ENCODE measurements around the gene UGT1A10.
"Not testable (repeated sequence)": the region's sequence is repeated elsewhere in the genome, so short reads cannot be mapped to it uniquely, and the experiment has no call there.

The UGT1A10 gene

DNA sequence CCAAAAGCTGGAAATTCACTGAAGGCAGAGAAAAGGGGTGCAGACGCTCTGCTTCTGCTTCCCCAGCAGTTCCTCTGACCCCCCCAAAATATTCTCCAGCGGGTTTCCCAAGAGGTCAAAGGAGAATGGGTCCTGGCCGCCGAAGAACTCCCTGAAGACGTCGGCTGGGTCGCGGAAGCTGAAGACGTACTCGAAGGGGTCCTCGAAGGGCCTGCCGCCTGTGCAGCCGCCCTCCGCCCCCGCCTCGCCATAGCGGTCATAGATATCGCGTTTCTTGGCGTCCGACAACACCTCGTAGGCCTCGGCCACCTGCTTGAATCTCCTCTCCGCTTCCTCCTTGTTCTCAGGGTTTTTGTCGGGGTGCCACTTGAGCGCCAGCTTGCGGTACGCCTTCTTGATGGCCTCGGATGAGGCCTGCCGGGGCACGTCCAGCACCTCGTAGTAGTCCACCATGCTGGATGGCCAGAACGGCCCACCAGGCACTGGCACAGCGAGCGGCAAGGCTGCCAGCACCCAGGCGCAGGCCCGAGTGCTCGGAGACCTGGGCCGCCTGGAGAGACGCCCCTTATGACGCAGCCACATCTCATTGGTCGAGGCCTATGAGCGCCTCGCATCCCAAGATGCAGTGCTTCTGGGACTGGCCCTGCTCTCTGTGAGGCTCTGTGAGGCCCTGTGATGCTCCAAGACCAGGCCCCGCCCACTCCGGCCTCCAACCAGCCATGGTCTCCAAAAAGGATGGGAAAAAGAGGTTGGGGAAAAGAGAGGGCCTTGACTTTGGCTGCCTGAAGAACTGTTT, 107.4 kb downstream of the UGT1A10 start:
- DNase-seq (ENCODE audit: low spot score), result no peak

DNA sequence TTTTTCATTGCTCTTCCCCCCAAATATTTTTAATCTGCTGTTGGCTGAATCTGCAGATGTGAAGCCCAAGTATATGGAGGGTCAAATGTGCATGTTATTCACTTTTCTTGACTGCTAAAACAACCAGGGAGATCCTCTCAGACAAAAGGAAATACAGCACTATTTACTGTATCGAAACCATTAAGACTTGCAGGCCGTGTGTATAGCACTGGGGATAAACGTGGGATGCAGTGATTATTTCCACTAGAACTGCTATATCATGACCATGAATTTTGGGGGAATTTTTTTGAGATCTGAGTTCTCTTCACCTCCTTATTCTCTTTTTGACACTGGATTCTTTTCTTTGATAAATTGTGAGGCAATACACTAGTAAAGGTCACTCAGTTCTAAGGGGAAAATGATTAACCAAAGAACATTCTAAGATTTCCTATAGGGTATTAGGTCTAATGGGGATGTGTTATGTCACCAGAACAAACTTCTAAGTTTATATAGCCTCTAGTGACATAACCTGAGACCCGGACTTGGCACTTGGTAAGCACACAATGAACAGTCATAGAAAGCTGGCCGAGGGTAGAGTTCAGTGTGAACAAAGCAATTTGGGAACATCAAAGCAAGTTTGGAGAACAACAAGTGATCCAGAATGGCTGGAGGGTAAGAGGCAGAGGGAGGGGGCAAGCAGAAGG, 109.0 kb downstream of the UGT1A10 start:
- DNase-seq (ENCODE audit: low spot score), result no peak

DNA sequence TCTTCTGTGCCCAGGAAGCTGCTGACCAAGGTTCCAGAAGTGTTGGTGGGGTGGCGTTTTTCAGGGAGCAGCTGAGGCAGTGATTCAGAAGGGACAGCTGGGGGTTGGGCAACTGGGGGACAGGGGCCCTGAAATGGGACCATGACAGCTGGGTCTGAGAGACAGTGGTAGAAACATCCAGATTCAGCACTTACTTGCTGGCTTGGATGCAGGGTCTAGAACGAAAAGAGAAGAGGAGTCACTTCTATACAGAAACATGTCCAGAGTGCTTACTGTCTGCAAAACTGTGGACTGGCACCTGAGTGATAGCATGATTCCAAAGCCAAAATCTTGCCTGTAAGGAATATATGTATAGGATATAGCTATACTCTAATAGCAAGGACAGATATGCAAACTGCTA, 109.6 kb downstream of the UGT1A10 start:
- DNase-seq (ENCODE audit: low spot score), result not testable (repeated sequence)

- no peak for DNase-seq (ENCODE audit: low spot score)
Observed at GRCh38 chr2:233746475-233747282, 110.4 kb downstream of the UGT1A10 start.

DNA sequence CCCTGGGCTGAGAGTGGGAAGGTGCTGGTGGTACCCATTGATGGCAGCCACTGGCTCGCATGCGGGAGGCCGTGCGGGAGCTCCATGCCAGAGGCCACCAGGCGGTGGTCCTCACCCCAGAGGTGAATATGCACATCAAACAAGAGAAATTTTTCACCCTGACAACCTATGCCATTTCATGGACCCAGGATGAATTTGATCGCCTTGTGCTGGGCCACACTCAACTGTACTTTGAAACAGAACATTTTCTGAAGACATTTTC, 111.0 kb downstream of the UGT1A10 start:
- DNase-seq (ENCODE audit: low spot score), result no peak

- DNase-seq (ENCODE audit: low spot score), result not testable (repeated sequence)
Observed at GRCh38 chr2:233750689-233751088, 114.4 kb downstream of the UGT1A10 start.

GRCh38 chr2:233751212-233752009, 115.2 kb downstream of the UGT1A10 start:
- DNase-seq (ENCODE audit: low spot score), result not testable (repeated sequence)

GRCh38 chr2:233754872-233755611, 118.8 kb downstream of the UGT1A10 start:
- no peak for DNase-seq (ENCODE audit: low spot score)

DNA sequence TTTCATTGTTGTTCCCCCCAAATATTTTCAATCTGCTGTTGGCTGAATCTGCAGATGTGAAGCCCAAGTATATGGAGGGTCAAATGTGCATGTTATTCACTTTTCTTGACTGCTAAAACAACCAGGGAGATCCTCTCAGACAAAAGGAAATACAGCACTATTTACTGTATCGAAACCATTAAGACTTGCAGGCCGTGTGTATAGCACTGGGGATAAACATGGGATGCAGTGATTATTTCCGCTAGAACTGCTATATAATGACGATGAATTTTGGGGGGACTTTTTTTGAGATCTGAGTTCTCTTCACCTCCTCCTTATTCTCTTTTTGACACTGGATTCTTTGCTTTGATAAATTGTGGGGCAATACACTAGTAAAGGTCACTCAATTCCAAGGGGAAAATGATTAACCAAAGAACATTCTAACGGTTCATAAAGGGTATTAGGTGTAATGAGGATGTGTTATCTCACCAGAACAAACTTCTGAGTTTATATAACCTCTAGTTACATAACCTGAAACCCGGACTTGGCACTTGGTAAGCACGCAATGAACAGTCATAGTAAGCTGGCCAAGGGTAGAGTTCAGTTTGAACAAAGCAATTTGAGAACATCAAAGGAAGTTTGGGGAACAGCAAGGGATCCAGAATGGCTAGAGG, 120.3 kb downstream of the UGT1A10 start:
- no peak for DNase-seq (ENCODE audit: low spot score)

DNA sequence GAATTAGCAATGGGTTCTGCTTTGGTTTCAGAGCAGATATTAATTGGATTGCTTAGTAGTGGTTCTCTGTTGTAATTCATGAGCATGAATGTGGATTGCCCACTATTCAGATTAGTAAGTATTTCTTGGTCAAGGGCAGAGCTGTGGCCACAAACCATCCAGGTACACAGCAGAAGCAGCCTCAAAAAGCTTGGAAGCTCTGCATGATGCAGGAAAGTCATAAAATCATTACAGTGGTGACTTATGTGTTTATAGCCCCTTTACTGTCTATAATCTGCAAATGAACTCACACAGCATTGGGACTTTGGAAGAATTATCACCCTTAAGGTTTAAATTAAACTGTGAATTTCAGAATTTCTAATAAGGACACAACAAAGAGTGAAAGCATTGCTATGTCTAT, 121.9 kb downstream of the UGT1A10 start:
- DNase-seq (ENCODE audit: low spot score), result no peak

GRCh38 chr2:233758849-233759248, 122.6 kb downstream of the UGT1A10 start:
- no peak for DNase-seq (ENCODE audit: low spot score)

DNA sequence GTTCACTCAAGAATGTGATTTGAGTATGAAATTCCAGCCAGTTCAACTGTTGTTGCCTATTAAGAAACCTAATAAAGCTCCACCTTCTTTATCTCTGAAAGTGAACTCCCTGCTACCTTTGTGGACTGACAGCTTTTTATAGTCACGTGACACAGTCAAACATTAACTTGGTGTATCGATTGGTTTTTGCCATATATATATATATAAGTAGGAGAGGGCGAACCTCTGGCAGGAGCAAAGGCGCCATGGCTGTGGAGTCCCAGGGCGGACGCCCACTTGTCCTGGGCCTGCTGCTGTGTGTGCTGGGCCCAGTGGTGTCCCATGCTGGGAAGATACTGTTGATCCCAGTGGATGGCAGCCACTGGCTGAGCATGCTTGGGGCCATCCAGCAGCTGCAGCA, 123.8 kb downstream of the UGT1A10 start, which contains the start of gene UGT1A1:
Gene UGT1A1 (plus strand): TSS at position 228 of the 400 bp plus-strand sequence. CDS start 18 bp downstream, at position 246.
- DNase-seq (ENCODE audit: low spot score), result no peak

DNA sequence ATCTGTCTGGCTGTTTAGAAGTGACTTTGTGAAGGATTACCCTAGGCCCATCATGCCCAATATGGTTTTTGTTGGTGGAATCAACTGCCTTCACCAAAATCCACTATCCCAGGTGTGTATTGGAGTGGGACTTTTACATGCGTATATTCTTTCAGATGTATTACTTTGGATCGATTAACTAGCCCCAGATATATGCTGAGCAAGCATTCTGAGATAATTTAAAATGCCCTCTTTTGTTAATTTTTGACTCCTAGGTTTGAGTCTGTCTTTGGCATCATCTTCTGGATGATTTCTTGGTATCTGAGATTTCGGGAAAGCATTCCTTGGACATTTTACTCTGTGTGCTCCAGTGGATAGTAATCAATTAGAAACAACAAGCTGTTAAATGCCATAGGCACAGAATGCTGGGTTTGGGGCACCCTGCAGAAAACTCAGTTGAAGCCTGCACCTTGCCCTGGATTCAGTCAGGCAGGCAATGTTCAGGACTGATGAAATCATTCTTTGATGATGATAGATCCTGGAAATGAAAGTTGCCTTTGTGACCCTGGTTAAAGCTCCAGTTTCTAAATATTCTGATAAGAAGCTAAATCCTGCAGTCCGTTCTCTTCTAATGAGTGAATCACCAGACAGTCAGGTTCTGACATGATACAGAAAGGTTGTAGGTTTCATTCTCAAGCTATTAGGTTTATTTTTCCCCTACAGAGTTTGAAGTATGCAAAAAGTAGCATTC, 125.0 kb downstream of the UGT1A10 start:
- no peak for DNase-seq (ENCODE audit: low spot score)

DNA sequence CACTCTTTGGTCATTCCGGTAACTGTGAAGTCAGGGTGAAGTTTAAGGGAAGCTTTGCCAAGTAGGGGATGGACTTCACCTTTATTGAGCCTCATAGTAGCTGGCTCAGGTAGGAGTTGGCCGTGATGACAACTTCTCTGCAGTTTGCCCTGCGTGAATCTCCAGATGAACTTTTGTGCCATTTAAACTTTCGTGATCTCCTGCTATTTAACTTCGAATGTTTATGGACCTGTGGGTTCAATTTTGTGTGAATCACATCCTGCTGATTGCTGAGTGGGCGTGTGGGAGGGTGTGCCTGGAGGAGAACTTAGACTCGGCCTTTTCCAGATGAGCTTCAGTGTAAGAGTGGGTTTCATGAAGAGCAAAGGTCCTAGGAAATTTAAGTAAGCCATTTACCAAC, 128.0 kb downstream of the UGT1A10 start:
- peak; percentile 38 for DNase-seq (ENCODE audit: low spot score)

DNA sequence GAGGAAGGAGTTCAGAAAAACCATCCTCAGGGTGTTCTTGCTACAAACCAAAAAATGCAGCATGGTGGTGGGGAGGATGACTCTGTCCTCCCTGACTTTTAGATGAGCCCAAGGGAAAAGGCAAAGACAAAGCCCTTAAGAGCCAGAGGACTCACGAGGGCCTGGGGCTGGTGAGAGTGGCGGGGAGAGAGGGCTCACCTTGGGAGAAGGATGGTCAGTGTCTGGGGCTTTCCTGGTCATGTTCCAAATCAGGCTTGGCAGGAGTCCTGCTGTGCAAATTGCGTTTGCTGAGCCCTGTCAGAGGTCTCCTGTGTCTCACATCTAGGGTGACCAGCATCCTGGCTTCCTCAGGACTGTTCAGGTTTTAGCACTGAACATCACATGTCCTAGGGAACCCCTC, 128.5 kb downstream of the UGT1A10 start:
- no peak for DNase-seq (ENCODE audit: low spot score)

DNA sequence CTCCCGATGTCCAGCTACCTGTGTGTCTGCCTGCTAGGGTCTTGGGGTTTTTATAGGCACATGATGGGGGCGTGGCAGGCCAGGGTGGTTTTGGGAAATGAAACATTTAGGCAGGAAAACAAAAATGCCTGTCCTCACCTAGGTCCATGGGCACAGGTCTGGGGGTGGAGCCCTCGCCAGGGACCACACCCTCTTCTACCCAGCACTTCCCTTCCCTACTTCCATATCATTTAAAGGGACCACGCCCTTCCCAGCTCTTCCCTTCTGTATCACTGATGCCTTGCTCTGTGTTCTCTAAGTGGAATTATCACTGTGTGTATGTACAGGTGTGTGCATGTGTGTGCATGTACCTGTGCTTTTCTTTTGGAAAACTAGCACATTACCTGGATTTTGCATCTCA, 130.2 kb downstream of the UGT1A10 start:
- no peak for DNase-seq (ENCODE audit: low spot score)

GRCh38 chr2:233768076-233768475, 131.8 kb downstream of the UGT1A10 start:
- DNase-seq (ENCODE audit: low spot score), result no peak

DNA sequence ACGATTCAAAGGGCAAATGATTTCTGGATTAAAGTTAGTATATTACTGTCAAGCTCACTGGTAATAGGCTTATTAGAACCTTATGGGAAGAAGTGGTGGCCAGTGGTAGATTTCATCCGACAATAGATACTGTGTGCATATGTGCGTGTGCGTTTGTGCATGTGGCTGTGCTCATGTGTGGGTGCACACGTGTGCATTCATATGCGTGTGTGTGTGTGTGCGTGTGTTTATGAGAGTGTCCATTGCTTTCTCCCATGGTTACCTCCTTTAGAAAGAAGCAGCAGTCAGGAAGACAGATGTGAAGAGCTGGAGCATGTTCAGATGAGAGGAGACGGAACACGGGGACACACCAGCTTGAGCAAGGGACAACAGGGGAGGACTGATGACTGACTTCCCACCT, 133.0 kb downstream of the UGT1A10 start:
- no peak for DNase-seq (ENCODE audit: low spot score)

- DNase-seq (ENCODE audit: low spot score), result no peak
Observed at GRCh38 chr2:233772153-233772552, 135.9 kb downstream of the UGT1A10 start.

DNA sequence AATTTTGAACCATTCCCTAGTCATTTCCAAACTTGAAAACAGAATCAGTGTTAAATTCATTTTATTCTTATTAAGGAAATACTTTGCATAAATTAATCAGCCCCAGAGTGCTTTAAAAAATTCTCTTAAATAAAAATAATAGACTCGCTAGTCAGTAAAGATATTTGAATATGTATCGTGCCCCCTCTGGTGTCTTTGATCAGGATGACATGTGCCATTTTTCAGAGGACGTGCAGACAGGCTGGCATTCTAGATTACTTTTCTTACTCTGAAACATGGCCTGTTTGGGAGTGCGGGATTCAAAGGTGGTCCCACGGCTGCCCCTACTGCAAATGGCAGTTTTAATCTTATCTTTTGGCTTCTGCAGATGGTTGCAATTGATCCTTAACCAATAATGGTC, 136.3 kb downstream of the UGT1A10 start:
- no peak for DNase-seq (ENCODE audit: low spot score)

All from GM03348 (cell line).